WTC11 (cell line): Measurements from ENCODE around the gene PSMG4.

Experiments
- ATF3 ChIP-seq: sonication (generic); formaldehyde crosslinking; conservative IDR thresholded peaks from 2 replicates; pipeline ENCODE4 v1.8.1; 2022; ENCODE audit warnings: mild to moderate bottlenecking, missing genetic modification reagents
- KAT7 ChIP-seq: sonication (generic); formaldehyde crosslinking; IDR thresholded peaks from 2 replicates; pipeline ENCODE4 v1.8.1; 2023; ENCODE audit warnings: missing genetic modification reagents, mild to moderate bottlenecking, borderline replicate concordance
- TF ChIP-seq, protein P1 (sequence below): fragments of 200-600 bp; IDR thresholded peaks from 2 replicates; pipeline ENCODE4 v1.8.0; 2022; ENCODE audit warnings: antibody characterized with exemption

- TF ChIP-seq, protein P1, sequence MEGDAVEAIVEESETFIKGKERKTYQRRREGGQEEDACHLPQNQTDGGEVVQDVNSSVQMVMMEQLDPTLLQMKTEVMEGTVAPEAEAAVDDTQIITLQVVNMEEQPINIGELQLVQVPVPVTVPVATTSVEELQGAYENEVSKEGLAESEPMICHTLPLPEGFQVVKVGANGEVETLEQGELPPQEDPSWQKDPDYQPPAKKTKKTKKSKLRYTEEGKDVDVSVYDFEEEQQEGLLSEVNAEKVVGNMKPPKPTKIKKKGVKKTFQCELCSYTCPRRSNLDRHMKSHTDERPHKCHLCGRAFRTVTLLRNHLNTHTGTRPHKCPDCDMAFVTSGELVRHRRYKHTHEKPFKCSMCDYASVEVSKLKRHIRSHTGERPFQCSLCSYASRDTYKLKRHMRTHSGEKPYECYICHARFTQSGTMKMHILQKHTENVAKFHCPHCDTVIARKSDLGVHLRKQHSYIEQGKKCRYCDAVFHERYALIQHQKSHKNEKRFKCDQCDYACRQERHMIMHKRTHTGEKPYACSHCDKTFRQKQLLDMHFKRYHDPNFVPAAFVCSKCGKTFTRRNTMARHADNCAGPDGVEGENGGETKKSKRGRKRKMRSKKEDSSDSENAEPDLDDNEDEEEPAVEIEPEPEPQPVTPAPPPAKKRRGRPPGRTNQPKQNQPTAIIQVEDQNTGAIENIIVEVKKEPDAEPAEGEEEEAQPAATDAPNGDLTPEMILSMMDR, result no peak
- TF ChIP-seq KAT7, result no peak
- TF ChIP-seq ATF3 (CRISPR knock-in tag), result no peak
These were observed 34.8 kb downstream of the PSMG4 start for GRCh38 chr6:3293271-3294155.
